ENCODE measurements around the gene KRT20.

DNA sequence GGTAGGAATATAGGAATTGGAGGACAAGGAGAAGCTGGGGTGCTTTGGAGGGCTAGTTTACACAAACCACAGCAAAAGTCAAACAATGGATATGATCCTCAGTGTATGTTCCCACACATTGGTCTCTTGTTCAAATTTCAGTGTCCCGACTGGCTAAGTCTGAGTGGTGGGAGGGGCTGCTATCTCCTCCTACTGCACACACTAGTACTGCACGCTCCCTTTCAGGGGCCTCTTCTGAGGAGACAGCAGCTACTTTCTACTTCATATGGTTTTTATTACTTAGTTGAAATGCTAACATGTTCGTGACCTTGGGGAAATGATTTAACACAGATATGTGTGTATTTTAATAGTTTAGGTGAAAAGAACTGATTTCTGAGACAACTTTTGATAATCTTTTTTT, 43.8 kb downstream of the KRT20 start:
- TF ChIP-seq, protein P1, sequence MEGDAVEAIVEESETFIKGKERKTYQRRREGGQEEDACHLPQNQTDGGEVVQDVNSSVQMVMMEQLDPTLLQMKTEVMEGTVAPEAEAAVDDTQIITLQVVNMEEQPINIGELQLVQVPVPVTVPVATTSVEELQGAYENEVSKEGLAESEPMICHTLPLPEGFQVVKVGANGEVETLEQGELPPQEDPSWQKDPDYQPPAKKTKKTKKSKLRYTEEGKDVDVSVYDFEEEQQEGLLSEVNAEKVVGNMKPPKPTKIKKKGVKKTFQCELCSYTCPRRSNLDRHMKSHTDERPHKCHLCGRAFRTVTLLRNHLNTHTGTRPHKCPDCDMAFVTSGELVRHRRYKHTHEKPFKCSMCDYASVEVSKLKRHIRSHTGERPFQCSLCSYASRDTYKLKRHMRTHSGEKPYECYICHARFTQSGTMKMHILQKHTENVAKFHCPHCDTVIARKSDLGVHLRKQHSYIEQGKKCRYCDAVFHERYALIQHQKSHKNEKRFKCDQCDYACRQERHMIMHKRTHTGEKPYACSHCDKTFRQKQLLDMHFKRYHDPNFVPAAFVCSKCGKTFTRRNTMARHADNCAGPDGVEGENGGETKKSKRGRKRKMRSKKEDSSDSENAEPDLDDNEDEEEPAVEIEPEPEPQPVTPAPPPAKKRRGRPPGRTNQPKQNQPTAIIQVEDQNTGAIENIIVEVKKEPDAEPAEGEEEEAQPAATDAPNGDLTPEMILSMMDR (IDR thresholded peaks at IDR 0.05; ENCODE audit: low read depth, low read length), result no peak
- TF ChIP-seq EZH2phosphoT487 (IDR thresholded peaks at IDR 0.05; ENCODE audit: low read depth), result no peak

All from OCI-LY3 (cell line).